Measurements from ENCODE around the gene NGF.

The NGF gene

GRCh38 chr1:115336741-115337140 is 1.3 kb downstream of the NGF start:
- no peak for DNase-seq (ENCODE audit: low read depth)

- DNase-seq (ENCODE audit: low read depth): no peak
Observed at GRCh38 chr1:115332813-115333608, 5.0 kb downstream of the NGF start.

- no peak for DNase-seq (ENCODE audit: low read depth)
Observed at GRCh38 chr1:115331558-115332331, 6.3 kb downstream of the NGF start.

GRCh38 chr1:115330480-115331013 is 7.5 kb downstream of the NGF start:
- no peak for DNase-seq (ENCODE audit: low read depth)

- no peak for DNase-seq (ENCODE audit: low read depth)
Observed at GRCh38 chr1:115329965-115330364, 8.1 kb downstream of the NGF start.

GRCh38 chr1:115327270-115327669 is 10.8 kb downstream of the NGF start:
- no peak for DNase-seq (ENCODE audit: low read depth)

GRCh38 chr1:115326419-115326818 is 11.6 kb downstream of the NGF start:
- DNase-seq (ENCODE audit: low read depth): no peak

GRCh38 chr1:115325874-115326273 is 12.2 kb downstream of the NGF start:
- DNase-seq (ENCODE audit: low read depth): no peak

- no peak for DNase-seq (ENCODE audit: low read depth)
Observed at GRCh38 chr1:115324649-115325420, 13.2 kb downstream of the NGF start.

- no peak for DNase-seq (ENCODE audit: low read depth)
Observed at GRCh38 chr1:115323366-115324004, 14.6 kb downstream of the NGF start.

GRCh38 chr1:115322631-115323030 is 15.4 kb downstream of the NGF start:
- DNase-seq (ENCODE audit: low read depth): no peak

GRCh38 chr1:115320377-115320776 is 17.7 kb downstream of the NGF start:
- no peak for DNase-seq (ENCODE audit: low read depth)

- DNase-seq (ENCODE audit: low read depth): no peak
Observed at GRCh38 chr1:115319706-115320105, 18.3 kb downstream of the NGF start.

GRCh38 chr1:115317101-115318012 is 20.7 kb downstream of the NGF start:
- DNase-seq (ENCODE audit: low read depth): no peak

- no peak for DNase-seq (ENCODE audit: low read depth)
Observed at GRCh38 chr1:115314765-115315164, 23.3 kb downstream of the NGF start.

GRCh38 chr1:115314092-115314491 is 24.0 kb downstream of the NGF start:
- no peak for DNase-seq (ENCODE audit: low read depth)

- DNase-seq (ENCODE audit: low read depth): no peak
Observed at GRCh38 chr1:115313182-115313581, 24.9 kb downstream of the NGF start.

GRCh38 chr1:115312742-115313141 is 25.3 kb downstream of the NGF start:
- DNase-seq (ENCODE audit: low read depth): no peak

GRCh38 chr1:115311474-115311989 is 26.5 kb downstream of the NGF start:
- no peak for DNase-seq (ENCODE audit: low read depth)
